ENCODE results near the gene SUMO1. TPM values are rescaled to one million over a fixed set of nuclear protein-coding genes. Genes with fewer than 3 reads are reported as not detected.

SUMO1 gene
- polyA plus RNA-seq, 1 donor = 85.3 TPM

DNA sequence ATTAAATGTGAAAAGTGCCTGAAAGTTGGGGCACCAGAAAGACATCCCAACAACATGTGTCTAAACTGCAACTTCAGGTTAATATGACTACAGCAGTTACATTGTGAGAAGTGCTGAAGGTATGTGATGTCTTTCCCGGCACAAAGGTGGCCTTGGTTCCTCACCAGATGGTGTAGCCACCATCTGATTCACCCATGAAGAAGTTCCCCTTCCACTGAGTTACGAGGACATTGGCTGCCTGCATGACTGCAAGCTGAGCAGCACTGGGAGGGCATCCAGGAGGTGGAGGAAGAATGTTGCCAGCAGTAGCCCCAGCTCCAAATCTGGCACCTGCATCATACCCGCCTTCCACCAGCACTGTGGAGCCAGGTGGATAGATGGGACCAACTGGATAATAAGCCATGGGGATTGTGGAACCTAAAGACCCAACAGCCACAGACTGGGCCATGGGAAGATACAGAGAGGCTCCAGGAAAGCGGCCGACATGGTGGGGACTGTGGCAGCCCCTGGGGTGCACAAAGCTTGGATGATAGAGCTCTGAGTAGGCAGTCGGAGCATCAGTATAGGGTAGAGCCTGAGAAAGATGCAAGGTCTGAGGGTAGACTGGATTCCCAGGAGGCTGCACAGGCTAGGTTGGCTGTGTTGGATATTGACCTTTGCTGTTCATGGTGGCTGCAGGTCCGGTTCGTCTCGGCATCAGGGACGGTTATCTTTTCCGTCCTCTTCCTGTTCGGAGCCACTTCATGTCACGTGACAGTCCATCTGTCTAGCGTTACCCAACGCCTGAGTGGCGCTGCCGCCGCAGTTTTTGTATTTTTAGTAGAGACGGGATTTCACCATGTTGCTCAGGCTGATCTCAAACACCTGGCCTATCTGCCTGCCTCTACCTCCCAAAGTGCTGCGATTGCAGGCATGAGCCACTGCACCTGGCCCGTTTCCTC is 36.9 kb downstream of the SUMO1 start:
- DNase-seq (ENCODE audit: low read depth) = no peak

DNA sequence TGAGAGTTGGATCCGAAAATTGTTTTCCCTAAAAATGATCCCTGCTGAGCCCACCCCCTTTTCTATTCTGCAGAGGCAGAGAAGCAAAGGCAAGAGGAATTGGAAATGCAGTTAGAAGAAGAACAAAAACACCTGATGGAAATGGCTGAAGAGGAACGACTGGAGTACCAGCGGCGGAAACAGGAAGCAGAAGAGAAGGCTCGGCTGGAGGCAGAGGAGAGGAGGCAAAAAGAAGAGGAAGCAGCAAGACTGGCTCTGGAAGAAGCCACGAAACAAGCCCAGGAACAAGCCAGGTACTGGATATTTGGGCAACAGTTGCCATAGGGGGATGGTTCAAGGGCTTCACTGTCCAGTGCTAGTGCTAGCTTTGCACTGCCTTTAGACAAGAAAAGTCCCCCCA is 41.7 kb downstream of the SUMO1 start:
- DNase-seq (ENCODE audit: low read depth) = no peak

DNA sequence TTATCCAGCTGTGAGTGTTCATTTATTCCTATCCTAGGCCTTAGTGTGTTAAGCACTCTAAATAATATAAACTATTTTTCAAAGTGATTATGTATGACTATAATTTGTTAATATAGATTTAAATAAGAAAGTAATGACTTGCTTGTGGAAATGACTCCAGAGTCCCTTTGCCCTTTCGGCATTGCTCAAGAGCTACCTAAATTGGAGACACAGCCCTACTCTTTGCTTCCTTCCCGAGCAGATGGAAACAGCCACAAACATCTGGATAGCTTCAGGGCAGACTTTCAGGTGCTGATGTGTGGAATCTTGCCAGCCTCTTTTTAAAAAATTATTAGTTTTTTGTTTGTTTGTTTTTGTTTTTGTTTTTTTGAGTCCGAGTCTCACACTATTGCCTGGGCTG is 44.0 kb downstream of the SUMO1 start:
- DNase-seq (ENCODE audit: low read depth) = no peak

GRCh38 chr2:202193881-202194353 is 44.5 kb downstream of the SUMO1 start:
- DNase-seq (ENCODE audit: low read depth) = no peak

DNA sequence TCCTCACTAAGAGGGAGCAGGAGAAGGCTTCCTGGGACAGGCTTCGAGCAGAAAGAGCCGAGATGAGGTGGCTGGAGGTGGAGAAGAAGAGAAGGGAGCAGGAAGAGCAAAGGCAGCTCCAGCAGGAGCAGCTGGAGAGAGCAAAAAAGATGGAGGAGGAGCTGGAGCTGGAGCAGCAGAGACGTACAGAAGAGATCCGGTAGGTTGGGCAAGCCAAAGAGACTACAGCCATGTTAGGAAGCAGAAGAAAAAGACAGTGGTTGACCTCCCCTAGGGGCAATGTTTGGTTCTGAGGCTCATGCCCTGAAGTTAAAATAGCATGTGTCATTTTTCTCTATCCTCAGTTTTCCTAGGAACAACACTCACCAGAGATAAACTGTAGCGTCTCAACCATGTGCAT is 45.1 kb downstream of the SUMO1 start:
- no peak for DNase-seq (ENCODE audit: low read depth)

DNA sequence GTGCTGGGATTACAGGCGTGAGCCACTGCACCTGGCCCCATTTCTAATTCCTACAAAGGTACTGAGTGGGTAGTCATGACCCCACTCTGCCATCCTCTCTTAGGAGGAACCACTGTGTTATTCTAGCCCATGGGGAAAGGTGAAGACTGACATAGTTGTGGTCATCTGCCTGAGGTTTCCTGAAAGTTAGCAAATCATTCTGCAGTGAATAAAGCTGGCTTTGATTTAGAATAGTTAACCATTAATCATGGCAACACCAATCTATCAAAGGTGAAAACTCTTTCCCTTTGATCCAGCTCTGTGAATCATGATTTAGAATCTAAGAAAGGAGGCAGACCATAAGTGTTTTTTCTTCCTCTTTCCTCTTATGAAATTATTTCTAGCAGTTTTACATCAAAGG is 50.8 kb downstream of the SUMO1 start:
- no peak for DNase-seq (ENCODE audit: low read depth)

- no peak for DNase-seq (ENCODE audit: low read depth)
These were observed 51.7 kb downstream of the SUMO1 start for GRCh38 chr2:202186641-202187202.

DNA sequence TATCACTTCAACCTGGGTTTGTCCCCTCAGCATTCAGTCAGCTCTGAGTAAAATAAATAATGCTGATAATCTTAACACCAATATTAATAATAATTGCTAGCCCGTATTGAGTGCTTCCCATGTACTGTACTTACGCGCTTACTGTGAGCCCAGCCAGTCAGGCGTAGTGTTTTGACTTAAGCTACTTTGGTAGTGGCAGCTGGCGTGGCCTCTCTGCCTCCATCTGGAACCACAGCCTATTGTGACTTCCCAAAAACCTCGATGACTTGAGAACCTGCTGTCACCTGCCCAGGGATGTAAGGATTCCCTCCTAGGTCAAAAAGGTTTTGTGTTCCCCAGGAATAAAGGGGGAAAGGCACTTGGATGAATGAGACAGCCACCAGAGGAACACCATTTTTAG is 53.2 kb downstream of the SUMO1 start:
- DNase-seq (ENCODE audit: low read depth) = no peak

DNA sequence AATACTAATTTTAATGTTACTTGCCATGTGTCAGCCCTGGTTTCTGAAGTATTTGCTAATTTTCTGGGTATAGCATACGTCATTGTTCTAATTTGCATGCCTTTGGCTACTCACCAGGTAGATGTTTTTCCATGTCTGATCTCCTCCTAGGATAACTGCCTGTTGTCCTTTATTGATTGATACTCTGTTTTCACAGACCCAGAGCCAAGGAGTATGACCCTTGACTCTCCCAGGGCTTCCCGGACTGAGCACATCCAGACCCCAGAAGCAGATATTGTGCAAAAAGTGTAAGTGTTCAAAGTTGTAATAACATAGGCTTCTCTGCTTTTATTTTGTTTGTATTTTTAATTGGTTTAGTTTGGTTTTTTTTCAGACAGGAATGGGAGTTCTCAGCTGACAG is 53.8 kb downstream of the SUMO1 start:
- DNase-seq (ENCODE audit: low read depth) = no peak

DNA sequence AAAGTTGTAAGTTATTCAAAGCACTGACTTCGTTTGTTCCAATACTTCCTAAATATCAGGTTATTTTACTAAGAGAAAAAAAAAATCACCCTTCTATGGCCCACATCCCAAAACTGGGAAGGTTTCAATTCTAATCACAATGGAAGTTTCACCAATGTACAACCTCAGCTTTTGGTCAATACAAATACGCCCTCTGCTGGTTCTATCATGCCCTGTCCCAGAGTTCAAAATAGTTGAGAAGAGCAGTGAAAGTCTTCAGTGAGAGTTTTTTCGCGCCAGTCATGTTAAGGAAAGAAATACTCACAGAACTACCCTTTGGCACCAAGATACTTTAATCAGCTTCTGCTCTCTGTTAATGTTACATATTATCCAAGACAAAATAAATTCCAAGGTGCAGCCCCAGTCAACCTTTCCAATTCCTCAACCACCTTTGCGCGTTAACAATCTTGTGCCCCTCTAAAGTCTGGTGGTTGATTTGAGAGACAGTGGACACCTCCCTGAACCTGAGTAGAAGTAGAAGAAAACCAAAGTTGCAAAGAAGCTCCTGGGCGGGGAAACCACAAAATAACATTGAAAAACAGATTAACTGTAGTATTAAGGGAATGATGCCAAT is 59.9 kb downstream of the SUMO1 start:
- peak; percentile 48 for DNase-seq (ENCODE audit: low read depth)

DNA sequence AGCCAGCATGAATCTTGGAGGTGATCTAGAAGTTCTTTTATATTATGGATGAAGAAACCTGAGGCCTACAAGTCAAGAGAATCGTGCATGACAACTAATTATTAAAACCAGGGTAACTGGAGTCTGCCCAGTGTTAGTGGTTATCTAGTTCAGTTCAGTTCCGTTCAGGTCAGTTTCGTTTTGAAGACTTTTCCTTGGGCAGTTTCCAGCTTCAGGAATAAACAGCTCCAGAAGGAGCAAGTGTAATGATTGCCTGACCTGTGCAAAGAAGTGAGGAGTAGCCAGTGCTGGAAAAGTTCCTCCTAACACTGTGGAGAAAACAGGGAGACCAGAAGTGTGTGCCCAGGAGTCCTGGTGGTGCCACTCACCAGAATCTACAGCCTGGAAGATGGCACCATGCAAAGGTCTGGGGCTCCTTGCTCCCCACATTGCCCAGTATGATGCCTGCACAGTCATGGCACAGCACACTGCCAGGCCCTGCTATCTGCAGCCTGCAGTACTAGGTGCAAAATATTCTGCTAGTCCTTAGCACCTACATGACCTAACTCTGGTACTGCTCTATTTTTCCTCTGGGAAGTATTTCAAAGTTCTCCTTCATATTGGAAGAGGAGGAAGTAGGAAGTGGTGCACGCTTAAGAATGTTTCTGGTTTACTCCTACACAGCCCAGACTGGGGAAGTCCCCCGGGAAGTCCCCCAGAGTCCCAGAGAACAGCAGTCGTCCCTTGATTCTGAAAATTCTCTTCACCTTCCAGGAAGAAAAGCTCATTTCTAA is 65.8 kb downstream of the SUMO1 start:
- no peak for DNase-seq (ENCODE audit: low read depth)

DNA sequence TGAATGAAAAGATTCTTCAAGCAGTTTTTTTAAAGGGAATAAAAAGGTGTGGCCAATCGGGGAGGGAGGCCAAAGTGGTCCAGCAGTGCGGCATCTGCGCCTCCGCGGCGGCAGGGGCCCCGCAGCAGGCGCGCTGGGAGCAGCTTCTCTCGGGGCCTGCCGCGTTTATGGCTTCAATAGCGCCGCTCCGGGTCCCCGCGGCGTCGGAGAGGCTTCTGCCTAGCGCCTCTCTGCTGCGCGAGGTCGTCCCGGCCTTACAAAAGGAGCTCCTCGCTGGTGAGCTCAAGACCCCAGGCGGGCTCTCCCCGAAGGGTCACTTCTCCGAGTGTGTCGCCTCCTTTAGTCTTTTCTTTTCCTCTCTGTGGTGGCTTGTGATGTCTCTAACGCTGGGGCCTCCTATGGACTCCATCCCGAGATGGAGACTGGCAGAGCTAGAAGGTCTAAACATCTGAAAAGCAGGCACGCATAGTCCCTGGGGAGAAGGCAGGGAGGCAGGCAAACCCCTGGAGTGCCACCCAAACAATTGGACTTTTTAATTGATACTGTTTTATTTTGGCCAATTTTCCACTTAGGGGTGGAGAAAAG is 67.1 kb downstream of the SUMO1 start:
- DNase-seq (ENCODE audit: low read depth) = no peak

GRCh38 chr2:202169832-202170424 is 68.5 kb downstream of the SUMO1 start:
- DNase-seq (ENCODE audit: low read depth) = no peak

DNA sequence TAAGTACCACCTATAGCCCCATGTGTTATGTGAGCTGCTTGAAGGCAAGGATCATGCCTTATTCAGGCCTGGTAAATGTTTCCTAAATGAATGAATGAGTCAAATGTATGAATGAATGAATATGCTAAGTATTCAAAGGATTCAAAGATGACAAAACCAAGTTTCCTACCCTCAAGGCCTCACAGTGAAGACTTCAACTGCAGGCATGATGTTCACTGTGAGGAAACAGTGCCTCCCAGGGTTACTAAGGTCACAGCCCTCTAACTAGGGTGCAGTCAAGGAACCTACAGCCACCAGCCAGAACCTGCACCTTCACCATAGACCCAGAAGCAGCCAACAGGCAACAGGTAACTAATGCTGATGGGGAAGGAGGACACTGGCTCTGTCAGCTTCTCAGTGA is 69.3 kb downstream of the SUMO1 start:
- DNase-seq (ENCODE audit: low read depth) = no peak

DNA sequence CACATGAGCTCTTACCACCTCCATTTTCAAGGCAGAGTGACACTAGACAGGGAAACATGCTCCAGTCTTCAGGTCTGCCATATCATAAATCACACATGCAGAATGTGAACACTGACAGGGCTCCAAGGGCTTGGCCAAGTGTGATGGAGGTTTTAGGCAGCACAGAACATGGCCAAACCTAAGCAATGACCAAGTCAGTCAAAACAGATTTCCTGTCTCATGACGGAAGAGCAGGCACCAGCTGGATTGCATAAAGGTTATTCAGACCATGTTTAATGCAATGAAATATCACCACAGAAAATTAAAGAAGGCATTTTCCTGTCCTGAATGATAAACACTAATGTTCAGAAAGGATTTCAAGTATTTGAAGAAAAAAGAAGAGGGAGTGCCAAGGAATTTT is 72.5 kb downstream of the SUMO1 start:
- DNase-seq (ENCODE audit: low read depth) = no peak

DNA sequence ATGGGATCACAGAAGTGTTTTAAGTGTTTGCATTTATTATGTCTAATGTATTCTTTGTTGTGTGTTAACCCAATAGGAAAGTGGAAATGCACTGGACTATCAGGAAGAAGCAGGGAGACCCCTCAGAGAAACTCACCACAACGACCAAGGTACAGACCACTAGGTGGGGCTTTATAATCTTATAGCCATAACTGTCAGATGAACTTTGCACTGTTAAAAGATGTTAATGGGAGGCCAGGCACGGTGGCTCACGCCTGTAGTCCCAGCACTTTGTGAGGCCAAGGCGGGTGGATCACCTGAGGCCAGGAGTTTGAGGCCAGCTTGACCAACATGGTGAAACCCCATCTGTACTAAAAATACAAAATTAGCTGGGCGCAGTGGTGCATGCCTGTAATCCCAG is 73.2 kb downstream of the SUMO1 start:
- no peak for DNase-seq (ENCODE audit: low read depth)

DNA sequence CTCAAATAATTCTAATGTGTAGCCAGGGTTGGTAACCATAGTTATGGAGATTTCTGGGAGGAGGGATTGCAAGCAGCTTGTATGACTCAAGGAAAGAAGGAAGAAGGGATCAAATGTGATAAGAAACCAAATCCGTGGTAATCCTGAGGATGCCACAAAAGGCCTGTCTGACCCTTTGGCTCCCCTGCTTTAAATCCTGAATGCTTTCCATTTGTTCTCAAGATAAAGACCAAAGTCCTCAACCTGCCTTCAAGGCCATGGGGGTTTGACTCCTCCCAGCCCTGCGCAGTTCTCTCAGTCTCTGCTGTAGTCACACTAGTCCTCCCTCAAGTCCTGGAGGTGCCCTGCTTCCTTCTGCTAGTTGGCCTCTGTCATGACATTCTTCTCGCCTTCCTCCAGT is 74.0 kb downstream of the SUMO1 start:
- no peak for DNase-seq (ENCODE audit: low read depth)

- no peak for DNase-seq (ENCODE audit: low read depth)
These were observed 77.1 kb downstream of the SUMO1 start for GRCh38 chr2:202161151-202161835.

DNA sequence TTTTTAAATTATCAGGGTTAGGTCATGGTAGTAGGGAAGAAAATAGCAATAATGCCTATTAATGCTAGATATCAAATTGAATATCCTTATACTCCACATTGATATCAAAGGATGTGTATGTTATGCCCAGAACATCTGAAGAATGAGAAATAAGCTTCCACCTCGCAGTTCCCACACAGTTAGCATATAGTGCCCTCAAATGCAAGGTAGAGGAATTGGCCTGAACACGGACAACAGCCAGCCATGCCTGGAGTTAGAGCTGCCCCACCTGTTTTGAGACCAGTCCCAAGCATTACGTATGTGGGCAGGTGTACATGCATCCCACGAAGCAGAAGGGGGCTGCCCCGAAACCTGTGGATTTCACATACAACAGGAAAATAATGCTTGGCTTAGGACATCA is 79.6 kb downstream of the SUMO1 start:
- no peak for DNase-seq (ENCODE audit: low read depth)

GRCh38 chr2:202157211-202157990 is 81.0 kb downstream of the SUMO1 start:
- DNase-seq (ENCODE audit: low read depth) = no peak
